Islet precursor cell (in vitro differentiated cells): ENCODE results near the gene GPR137B.

Source experiments
- DNase-seq: peaks from one replicate; pipeline ENCODE4 v3.0.0-alpha.2; 2018

The GPR137B gene

DNA sequence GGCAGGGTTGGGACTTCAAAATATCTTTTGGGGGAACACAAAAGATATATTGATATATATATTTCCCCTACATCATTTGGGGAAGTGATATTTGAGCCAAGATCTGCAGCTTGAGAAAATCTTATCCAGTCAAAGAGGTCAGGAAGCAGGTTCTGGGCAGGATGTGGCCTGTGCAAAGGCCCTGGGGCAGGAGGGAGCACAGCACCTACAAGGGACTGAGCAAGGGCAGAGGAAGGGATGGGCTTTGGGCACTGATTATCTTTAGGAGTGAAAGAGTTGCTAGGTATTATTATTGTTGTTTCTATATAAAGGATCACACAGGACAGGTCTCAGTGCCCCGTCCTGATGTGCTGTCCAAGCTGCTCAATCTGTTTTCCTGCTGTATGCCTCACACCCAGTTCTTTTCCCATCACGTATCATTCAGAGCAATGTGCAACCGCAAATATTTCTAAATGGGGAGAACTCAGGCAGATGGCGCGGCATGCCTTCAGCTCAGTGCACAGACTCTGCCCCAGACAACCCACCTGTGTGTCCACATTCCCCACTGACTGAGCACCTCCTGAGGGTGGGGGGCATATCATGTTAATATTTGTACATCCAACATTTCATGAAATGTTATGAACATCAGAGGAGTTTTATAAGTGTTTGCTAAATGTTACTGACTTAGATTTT lies 28.1 kb upstream of the GPR137B start:
- no peak for DNase-seq

DNA sequence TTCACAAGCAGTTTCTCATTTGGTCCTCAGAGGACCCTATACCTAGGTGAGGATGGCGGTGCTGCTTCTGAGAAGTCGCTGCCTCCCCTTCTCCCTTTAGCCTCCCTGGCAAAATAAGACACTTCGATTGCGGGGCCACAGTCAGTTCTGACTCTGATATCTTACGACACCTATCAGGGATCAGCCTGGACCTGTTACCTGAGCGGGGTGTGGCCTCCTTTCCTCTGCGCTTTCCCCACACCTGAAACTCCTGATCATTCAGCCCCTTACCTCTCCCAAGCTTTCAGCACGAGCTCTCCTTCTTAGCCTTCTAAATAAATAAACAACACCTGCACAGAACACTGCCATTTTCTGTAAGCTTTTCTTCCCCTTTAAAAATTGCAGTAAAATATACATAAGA lies 24.6 kb upstream of the GPR137B start:
- no peak for DNase-seq

DNA sequence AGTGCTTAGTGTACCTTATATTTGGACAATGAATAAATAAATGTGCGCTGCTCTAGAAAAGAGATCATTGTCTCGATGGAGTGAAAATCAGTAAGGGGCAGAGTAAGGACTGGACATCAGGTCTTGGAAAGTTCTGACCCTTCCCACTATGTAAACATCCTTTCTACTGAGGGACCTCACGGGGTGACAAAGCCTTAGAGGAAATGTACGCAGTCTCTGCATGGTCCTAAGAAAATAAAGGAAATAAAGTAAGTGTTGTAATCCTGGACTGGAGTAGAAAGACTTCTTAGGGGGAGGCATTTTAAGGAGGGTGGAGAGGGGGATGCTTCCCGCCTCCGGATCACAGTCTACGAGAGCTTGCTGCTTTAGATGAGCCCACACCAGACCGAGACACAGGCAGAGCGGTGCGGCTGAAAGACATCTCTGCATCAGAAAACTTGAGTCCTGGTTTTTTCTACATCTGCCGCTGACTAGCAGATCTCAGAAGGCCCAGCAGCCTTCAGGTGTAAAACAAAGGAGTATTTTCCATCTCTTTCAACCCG lies 22.3 kb upstream of the GPR137B start:
- no peak for DNase-seq

DNA sequence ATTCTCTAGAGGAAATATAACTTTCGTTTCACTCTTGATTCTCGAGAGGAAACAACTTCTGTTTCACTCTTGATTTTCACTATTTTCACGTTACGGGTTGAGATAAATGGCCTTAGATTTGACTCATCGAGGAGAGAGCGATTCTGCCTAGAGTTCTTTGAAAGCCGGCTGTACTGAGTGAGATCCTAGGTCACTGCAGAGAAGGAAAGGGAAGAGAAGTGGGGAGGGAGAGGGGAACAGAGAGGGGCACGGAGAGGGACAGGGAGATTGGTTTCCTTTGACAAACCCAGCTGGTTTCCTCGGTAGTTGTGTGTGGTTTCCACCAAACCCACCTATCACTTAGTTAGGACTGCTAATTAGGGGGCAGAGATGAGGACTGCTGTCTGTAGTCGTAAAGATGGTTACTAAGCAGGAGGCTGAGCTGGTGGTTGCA lies 21.6 kb upstream of the GPR137B start:
- no peak for DNase-seq

DNA sequence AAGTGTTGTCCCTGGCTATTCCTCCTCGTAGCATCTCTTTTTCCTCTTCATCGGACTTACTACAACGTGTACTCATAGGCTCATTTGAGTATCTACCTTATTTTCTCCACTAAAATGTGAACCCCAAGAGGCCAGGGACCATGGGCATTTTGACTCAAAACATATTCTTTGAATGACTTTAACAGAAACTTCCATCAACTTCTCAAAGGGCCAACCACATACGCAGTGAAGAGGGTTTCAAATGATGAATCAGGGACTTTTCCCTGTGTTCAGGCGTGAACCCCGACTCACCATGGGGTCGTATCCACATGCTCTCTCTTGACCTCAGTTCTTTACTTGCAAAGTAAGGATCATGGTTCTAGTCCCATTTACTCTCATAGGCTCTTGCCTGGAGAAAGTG lies 20.2 kb upstream of the GPR137B start:
- DNase-seq, result no peak

DNA sequence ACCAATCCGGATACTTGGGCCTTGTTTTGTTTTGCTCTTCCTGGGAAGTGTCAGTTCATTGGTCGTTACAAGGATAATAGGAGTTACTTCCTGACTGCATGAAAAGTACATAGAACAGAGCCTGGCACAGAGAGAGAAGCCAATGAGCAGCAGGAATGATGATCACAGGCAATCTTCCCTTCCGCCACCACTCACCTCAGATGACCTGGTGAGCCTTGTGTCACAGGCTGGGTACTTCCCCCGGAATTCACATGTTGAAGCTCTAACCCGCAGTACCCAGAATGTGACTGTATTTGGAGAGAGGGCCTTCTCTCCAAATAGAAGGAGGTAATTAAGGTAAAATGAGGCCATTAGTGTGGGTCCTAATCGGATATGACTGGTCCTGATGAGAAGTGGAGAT lies 18.8 kb upstream of the GPR137B start:
- no peak for DNase-seq

DNA sequence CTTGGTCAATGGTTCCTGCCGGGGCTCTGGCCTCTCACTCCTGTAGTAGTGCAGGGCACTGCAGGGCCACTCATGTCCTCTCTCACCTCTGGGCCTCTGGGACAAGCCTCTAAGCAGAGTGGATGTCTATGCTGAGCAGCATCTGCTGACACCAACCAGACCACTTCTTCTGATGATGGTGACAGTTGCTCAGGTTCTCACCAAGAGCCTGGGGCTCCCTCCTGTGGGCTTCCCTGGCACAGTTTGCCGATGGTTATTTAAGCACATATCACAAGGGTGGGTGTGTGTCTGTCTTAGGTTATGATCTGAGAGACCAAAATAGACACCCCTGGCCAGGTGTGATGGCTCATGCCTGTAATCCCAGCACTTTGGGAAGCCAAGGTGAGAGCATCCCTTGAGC lies 17.4 kb upstream of the GPR137B start:
- no peak for DNase-seq

DNA sequence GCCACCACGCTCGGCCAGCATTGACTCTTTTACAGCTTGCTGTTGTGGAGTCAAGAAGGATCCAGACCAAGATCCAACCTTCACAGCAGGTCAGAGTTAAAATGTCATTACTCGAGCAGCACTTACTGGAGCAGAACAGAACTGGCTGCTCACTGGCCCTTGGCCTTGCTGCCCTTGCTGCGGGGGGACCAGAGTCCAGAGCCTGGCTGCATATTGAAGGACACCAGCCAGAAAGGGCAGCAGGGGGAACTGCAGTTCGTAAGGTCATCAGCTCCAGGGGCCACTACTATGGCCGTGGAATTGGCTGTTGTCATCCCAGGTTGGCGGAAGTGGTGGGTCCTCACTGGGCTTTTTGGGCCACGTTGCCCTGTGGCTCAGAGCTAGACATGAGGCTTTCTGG lies 15.3 kb upstream of the GPR137B start:
- no peak for DNase-seq

DNA sequence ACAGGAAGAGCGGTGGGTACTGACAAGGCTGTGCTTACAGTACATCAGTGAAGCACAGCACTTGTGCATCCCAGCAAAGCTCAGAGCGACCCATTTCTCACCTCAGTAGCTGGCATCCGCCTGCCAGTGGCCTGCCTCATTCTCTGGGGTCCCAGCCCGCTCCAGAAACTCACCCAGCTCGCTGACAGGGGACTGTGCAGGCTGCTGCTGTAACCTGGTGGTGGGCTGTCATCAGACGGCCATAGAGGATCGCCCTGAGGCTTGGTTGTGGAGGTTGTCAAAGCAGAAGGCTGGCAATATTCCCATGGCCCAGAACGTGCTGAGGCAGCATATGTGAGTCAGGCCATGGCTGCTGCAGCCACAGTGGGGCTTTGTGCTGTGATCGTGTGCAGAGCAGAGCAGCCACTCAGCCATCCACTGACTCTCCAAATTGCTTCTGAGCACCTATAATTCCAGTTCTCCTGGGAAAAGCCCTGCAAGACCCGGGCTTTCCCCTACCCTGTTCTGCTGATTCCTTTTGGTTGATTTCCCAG lies 13.6 kb upstream of the GPR137B start:
- DNase-seq, result peak; percentile 88

DNA sequence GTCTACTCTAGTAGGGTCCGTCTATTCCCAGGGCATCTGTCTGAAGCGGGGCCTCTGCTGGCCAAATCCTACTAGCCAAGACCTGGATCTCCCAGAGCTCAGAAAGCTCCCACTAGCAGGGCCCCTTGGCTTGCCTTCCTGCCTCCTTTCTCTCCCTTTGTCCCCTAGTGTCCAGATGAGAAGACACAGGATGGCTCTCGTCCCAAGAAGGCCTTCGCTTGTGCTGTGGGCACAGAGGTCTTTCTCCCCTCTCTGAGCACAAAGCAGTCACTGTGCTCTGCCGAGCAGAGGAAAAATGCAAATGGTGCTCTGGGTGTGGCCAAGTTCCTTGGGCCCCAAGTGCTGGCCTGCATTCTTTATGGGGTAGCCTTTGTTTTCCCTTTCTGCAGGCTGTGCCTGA lies 13.0 kb upstream of the GPR137B start:
- DNase-seq, result peak; percentile 86

DNA sequence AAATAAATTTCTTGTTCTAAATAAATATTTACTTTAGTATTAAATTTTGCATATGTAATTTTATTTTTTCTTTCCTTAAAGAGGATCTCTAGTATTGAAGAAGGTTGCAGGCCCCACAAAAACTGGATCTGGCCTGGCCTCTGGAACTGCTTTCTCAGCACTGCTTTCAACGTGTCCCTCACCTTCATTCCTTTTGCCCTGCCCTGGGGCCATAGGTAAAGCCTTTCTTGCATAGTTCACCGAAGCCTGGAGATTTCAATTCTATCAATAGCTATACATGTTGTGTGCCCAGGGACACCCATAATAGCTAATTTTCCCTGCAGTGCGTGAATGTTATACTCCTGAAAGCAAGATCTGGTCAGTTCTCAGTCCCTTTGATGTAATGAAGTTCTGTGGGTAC lies 12.0 kb upstream of the GPR137B start:
- DNase-seq, result peak; percentile 80

DNA sequence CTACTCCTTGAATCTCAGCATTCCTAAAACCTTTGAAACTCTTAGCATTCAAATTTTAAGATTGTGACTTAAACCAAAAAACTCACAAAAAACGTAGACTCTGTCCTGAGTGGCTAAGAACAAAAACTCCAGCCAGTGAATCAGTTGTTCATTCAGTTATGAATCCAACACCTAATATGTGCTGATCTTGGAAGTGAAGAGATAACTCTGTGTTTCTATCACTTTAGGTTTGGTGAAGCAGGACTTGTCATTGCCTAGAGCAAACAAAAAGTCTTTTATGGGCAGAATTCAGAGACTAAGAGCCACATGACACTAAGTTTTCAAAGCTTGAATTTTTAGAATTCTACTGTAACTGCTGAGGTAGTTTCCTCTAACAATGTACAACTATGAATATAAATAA lies 10.4 kb upstream of the GPR137B start:
- no peak for DNase-seq

DNA sequence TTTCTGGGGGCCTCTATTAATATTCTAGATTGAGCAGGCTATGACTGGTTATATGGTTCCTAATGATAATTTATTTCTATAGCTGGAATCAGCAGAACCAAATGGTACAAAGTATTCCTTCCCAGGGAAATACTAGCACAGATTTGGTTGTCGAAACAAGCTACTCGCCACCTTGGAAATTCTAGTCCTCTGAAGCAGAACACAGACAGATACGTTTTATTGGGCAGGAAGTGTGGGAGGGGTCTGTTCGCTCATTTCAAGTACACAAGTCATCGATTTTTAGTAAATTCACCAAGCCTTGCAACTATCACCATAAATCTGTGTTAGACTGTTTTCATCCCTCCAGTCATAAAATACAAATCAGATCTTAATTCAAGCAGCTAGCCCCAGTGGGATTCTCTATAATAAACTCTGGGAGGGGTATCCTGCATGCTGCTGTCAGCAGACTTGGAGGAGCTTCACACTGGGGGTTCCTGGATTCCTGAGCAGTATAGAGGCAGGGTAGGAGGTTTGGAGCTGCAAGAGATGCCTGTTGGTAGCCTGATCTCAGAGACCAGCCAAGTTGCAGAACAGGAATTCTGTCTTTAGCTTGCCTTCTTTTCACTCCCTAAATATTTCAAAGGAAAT lies 9.8 kb upstream of the GPR137B start:
- DNase-seq, result no peak

DNA sequence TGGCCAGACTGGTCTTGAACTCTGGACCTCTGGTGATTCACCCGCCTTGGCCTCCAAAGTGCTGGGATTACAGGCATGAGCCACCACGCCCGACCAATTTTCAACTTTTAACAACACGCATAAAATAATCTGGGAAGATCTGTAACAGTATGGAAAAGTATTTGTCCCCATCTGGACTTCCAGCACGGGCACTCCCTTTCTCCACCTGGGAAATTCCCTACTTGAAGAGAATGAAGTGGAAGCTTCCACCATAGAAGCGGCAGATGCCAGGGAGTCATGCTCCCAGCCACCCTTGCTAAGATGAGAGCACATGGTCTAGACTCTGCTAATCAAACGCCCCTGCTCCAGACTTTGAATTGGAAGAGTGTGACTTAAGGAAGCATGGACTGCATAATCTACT lies 9.0 kb upstream of the GPR137B start:
- no peak for DNase-seq

DNA sequence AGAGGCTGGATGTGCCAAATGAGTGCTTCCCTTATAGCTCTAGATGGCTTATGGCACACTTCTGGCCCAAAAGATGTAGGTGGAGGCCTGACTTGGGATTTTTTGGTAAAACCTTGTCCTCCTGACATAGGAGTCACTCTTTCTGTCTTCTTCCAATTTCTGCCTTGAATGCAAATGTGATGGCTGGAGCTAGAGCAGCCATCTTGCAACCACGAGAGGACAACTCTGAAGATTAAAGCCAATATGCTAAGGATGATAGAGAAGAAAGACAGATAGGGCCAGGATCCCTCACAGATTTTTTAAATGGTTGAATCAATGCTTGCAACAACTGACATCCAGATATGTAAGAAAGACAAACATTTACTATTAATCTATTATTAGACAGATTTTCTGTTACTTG lies 8.5 kb upstream of the GPR137B start:
- no peak for DNase-seq

DNA sequence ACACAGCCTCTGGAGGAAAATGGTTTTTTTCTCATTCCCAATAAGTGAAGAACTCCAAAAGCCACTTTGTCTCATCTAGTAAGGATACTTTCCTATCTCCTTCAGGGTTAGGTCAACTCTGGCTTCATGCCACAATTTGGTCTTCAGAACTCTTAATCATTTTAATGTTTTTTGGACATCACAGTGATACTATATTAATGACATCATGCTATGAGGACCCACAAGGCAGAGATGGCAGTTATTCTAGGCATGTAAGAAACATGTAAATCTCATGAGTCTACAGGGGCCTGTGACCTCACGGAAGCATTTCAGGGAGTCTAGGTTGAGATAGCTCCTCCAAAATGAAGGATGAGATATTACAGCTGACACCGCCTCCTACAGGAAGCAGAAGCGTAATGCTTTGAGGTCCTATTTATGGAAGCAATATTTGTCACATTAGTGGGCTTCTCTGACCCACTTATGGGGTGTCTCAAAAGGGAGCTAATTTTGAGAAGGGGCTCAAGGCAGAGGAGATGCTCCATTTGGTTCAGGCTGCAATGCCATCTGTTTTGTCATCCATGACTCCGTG lies 5.0 kb upstream of the GPR137B start:
- DNase-seq, result no peak

DNA sequence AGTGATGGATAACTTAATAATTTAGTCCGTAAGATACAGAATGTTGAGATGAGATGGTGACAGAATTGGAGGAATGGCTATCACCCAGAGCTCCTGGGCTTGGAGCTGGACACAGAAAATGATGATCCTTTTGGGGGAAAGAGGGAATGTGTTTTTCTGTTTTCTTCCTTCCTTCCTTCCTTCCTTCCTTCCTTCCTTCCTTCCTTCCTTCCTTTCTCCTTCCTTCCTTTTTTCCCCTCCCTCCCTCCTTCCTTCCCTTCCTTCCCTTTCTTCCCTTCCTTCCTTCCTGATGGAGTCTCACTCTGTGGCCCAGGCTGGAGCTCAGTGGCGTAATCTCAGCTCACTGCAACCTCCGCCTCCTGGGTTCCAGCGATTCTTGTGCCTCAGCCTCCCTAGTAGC lies 2.8 kb upstream of the GPR137B start:
- DNase-seq, result no peak

DNA sequence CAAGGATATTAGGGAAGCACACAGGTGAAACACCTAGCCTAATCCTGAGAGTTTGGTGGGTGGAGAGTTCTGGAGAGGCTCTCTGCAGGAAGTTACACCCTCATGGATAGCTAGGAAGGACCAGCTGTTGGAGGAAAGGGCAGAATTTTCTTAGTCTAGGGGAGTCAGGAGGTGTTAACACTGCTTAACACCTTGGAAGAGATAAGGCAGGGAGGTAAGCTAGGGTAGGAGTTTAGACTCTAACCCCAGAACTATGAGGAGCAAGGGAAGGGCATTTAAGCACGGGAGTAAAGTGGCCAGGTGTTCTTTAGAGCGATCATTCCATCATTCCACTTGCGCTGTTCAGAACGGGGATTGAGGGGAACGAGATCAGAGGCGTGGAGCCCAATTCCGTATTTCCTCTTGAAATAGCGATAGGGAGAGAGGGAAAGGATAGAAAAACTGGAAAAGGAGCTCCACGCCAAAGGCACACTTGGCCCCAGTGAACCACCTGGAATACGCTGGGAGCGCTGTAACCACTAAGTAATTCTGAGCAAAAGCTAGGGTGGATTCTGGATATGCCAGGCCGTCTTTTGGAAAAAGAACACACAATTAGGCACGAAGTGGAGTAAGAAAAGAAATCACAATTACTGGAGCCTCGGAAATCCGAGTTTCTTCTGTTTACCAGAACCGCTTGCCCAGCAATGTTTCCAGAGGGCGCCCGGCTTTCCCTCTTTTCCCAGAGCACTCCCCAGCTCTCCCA lies 1.5 kb upstream of the GPR137B start:
- DNase-seq, result no peak

DNA sequence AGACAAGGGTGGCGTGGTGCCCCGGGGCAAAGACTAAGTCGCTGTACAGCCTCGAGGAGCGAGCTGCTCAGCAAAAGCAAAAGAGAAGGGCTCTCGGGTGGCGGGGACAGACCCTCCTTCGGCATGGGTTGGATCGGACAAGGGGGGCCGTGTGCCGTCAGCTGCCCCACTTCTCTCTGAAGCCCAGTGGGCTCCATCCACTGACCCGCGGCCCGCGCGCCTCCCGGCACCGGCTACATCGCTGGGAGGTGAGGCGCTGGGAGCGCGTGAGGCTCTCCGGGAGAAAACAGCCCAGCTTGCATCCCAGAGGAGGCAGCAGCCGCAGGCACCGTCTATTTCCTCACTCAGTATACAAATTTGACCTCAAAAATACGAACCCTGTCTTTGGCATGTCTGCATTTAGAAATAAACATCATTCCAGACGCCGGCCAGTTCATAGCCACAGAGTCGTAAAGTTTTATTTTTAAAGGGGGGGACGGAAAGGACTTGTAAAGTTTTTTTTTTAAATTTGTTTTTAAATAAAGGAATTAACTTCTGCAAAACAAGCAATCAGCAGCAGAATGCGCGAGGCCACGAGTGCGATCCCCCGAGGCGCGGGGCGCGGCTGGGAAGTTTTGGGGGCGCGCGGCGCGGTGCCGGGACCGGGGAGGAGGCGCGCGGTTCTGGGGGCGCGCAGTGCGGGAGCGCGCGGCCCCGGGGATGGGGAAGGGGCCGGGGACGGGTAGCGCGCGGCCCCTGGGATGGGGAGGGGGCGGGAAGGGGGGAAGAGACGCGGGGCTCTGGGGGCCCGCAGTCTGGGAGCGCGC lies 689 bp upstream of the GPR137B start:
- DNase-seq, result peak; percentile 82

DNA sequence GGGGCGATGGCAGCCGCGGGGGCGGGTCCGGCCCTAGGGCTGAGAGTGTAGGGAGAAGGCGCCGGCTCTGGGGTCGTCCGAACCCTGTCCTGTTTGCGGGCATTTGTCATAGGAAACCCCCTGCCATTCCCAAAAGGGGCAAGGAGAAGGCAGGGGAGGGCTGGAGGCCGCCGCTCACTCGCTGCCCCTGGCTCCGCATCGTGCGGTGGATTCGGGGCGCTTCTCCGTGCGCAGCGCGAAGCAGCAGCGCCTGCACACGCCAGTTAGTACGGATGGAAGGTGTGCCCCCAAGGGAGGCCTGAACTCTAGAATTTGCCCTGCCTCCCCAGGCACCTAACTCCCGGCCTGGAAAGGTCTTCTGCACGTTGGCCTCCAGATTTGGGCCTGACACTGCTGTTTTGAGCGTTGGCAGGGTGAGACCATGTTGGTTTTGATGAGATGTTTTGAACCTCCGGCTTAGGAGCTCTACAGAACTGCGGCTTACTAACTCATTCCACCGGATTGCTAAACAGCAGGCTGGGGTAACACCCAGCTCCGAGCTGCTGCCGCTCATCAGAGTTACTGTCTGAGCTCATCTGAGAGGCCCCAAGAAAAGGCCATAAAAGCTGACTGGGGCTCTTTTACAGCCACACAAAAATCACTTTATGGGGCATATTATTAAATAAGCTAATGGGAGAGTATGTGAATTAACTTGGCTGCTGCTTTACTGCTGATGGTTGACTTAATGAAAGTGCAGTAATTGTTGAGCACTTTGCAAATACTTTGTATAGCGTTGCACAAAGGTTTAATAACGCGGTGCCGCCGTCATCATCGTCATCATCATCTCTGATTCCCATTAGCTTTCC lies 987 bp downstream of the GPR137B start:
- DNase-seq, result no peak

DNA sequence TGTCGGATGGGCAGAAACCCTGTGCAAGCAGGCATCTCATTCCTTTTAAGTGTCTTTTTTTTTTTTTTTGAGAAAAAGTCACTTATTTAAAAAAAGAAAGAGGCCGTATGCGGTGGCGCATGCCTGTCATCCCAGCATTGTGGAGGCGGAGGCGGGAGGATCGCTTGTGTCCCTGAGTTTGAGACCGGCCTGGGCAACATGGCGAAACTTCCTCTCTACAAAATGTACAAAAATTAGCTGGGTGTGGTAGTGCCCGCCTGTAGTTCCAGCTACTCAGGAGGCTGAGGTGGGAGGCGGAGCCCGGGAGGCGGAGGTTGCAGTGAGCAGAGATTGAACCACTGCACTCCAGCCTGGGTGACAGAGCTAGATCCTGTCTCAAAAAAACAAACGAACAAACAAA lies 1.7 kb downstream of the GPR137B start:
- DNase-seq, result no peak
